Astrocyte of the spinal cord (primary cell): ENCODE results near the gene MPDU1.
A peak's percentile ranks its signal among the peaks of the same experiment; 100 is the strongest.

Experiments used
- DNase-seq: peaks from one replicate; pipeline ENCODE4 v3.0.0; 2011; ENCODE audit warnings: low read depth, low spot score
- H3K4me3 ChIP-seq: 2 replicates; pipeline ENCODE4 v1.5.1; 2011; ENCODE audit warnings: low read depth, mild to moderate bottlenecking, low read length, moderate library complexity
- in situ Hi-C: cut with HindIII; loops from 2 replicates; pipeline ENCODE4 v1.10.0; 2017; ENCODE audit warnings: low sequenced_read_pairs
- TF ChIP-seq, protein P1 (sequence below): IDR thresholded peaks from 2 replicates; pipeline ENCODE4 v1.5.1; 2012; ENCODE audit warnings: low read depth, mild to moderate bottlenecking, low read length, inconsistent platforms

The MPDU1 gene

DNA sequence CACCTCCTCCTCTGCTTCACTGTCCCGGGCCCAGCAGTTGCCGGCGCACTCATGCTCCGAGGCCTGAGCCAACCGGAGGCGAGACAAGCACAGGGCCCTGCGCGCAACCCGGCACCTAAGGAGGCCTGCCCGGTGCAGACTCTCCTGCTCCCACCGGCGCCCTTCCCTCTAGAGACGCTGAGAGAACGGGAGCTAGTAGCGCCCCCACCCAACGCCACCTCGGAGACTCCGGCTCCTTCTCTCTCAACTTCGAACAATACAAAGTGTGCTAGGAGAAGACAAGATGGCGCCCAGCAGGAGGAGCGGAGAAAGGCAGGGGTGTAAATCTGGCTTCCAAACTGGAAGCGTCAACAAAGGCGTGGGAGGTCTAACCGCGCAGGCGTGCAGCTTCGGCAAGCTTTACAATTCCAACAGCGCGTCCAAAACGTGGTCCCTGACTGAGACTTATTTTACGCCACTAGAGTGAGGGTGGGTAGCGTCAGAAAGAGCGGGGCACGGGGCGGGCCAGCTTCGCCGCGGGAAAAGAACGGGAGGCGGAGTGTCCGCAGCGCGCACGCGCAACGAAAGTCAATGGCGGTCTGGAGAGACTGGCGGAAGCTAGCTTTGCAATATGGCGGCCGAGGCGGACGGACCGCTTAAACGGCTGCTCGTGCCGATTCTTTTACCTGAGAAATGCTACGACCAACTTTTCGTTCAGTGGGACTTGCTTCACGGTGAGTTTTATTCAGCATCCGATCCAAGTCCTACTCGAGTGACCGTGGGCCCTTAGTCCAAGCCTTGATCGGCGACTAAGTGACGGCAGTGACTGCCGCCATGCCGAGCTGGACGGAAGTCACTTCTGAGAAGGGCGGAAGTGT is at the start of gene MPDU1:
Gene MPDU1, plus strand, starts transcription at position 600 of the 857 bp plus-strand sequence. Its CDS starts 11 bp downstream, at position 611.
- peak within 1 kb of the TSS; percentile 83 for H3K4me3 ChIP-seq
- in situ Hi-C loops = no loop called here
- TF ChIP-seq, protein P1, sequence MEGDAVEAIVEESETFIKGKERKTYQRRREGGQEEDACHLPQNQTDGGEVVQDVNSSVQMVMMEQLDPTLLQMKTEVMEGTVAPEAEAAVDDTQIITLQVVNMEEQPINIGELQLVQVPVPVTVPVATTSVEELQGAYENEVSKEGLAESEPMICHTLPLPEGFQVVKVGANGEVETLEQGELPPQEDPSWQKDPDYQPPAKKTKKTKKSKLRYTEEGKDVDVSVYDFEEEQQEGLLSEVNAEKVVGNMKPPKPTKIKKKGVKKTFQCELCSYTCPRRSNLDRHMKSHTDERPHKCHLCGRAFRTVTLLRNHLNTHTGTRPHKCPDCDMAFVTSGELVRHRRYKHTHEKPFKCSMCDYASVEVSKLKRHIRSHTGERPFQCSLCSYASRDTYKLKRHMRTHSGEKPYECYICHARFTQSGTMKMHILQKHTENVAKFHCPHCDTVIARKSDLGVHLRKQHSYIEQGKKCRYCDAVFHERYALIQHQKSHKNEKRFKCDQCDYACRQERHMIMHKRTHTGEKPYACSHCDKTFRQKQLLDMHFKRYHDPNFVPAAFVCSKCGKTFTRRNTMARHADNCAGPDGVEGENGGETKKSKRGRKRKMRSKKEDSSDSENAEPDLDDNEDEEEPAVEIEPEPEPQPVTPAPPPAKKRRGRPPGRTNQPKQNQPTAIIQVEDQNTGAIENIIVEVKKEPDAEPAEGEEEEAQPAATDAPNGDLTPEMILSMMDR = no peak
- DNase-seq = peak; percentile 98

GRCh38 chr17:7538050-7538449 is 45.6 kb upstream of the MPDU1 start:
- in situ Hi-C loops = no loop called here
- no peak overlapping the region for H3K4me3 ChIP-seq
- TF ChIP-seq, protein P1 = no peak
- DNase-seq = no peak

GRCh38 chr17:7538891-7539545 is 44.6 kb upstream of the MPDU1 start:
- TF ChIP-seq, protein P1 = no peak
- in situ Hi-C loops = no loop called here
- no peak overlapping the region for H3K4me3 ChIP-seq
- peak; percentile 38 for DNase-seq

DNA sequence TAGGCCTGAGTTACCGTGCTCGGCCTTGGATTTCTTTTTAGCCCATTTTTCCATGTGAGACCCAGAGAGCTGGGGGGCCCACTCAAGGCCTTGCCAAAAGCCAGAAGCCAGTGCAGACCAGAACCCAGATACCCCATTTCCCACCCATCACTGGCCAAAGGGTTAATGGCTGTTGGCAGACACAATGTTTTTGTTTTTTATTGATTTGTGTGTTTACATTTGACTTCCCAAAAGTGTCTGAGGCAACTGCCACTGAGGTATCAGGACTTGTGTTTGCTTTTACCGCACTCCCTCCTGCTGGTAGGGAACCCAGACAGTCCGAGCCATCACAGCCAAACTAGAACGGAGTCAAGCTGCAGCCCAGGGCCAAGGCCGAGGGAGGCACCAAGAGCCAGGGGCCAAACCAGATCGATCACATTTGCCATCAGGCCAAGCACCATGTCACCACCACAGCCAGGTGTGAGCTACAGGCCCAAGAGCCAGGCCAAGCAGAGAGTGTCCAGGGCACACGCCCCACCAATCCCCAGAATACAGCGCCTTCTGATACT is 42.5 kb upstream of the MPDU1 start:
- no peak overlapping the region for H3K4me3 ChIP-seq
- in situ Hi-C loops = no loop called here
- TF ChIP-seq, protein P1 = no peak
- DNase-seq = no peak

- H3K4me3 ChIP-seq = no peak overlapping the region
- DNase-seq = no peak
- TF ChIP-seq, protein P1 = no peak
- in situ Hi-C loops = no loop called here
Observed at GRCh38 chr17:7544911-7545310, 38.7 kb upstream of the MPDU1 start.

- in situ Hi-C loops = no loop called here
- H3K4me3 ChIP-seq = peak within 1 kb of the TSS; percentile 57
- DNase-seq = no peak
- TF ChIP-seq, protein P1 = peak; percentile 18
Observed at GRCh38 chr17:7548585-7549400, 34.9 kb upstream of the MPDU1 start, which contains the start of gene TNFSF12. Gene TNFSF12 (plus strand): TSS chr17:7549058. CDS start chr17:7549154, 96 bp downstream.
